Central memory CD8-positive, alpha-beta T cell (primary cell): ENCODE results near the gene CYP26B1.
"Not testable (repeated sequence)": the region's sequence is repeated elsewhere in the genome, so short reads cannot be mapped to it uniquely, and the experiment has no call there.

Experiments
- ATAC-seq: fragments of 150-1000 bp; cut with Tn5 transposase; replicated peaks from 2 replicates; pipeline ENCODE4 v1.10.0; 2022; ENCODE audit warnings: mild to moderate bottlenecking, moderate FRiP score, moderate number of reproducible peaks; ENCODE audit not compliant: poor library complexity, severe bottlenecking; ENCODE audit errors: extremely low read depth
- DNase-seq, 2 donors: peaks; one replicate each; pipeline ENCODE4 v3.0.0; 2021; ENCODE audit warnings: low spot score in 2 of 2
- H3K27ac Mint-ChIP-seq: one replicate; pipeline ENCODE4 v1.8.0; 2022; ENCODE audit warnings: low read depth, mild to moderate bottlenecking, moderate library complexity, mixed read lengths
- H3K27me3 Mint-ChIP-seq: one replicate; pipeline ENCODE4 v1.8.0; 2022; ENCODE audit warnings: mixed read lengths
- H3K36me3 Mint-ChIP-seq: one replicate; pipeline ENCODE4 v1.8.0; 2022; ENCODE audit warnings: mild to moderate bottlenecking, moderate library complexity, mixed read lengths; ENCODE audit not compliant: insufficient read depth
- H3K4me1 Mint-ChIP-seq: one replicate; pipeline ENCODE4 v1.8.0; 2022; ENCODE audit warnings: mixed read lengths
- H3K4me3 Mint-ChIP-seq: one replicate; pipeline ENCODE4 v1.8.0; 2022; ENCODE audit warnings: mild to moderate bottlenecking, moderate library complexity, mixed read lengths
- H3K9me3 Mint-ChIP-seq: one replicate; pipeline ENCODE4 v1.8.0; 2022; ENCODE audit warnings: mixed read lengths

Gene CYP26B1

DNA sequence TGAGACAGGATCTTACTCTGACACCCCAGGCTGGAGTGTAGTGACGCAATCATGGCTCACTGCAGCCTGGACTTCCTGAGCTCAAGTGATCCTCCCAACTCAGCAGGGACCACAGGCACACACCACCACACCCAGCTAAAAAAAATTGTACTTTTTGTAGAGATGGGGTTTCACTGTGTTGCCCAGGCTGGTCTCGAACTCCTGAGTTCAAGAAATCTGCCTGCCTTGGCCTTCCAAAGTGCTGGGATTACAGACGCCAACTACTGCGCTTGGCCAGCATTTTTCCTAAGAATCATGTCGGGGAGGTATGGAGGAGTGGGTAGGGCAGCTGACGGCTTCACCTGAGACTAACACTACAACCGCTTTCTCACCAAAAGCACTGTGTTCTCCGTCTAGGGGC is 50.4 kb downstream of the CYP26B1 start:
- H3K9me3 Mint-ChIP-seq, result no peaks in the 10 kb centered on the region
- DNase-seq, result no peak

DNA sequence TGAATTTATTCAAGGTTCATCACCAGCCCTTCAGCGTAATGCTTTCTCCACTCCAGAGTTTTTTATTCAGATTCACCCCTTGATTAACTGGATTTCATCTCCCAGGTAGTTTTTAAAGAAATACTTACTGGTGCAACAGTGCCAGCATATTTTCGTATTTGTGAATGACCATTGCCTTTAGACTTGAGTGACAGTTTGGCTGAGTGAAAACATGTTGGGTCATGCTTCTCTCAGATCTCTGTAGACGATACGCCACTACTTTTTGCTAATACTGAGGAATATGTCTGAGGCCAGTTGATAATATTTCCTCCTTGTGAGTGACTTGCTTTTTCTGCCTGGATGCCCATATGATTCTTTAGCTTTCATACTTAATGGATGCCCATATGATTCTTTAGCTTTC is 51.5 kb downstream of the CYP26B1 start:
- Mint-ChIP-seq H3K36me3 (no peaks in the 10 kb centered on the region), H3K27me3 (peaks cover 45% of the 10 kb centered on the region), H3K4me1 (no peaks in the 10 kb centered on the region), H3K4me3 (no peak overlapping the region), H3K27ac (no peak overlapping the region), H3K9me3 (no peaks in the 10 kb centered on the region)
- ATAC-seq, result no peak
- no peak for DNase-seq

More for the DNA sequence above, 50.4 kb downstream of the CYP26B1 start:
- Mint-ChIP-seq H3K27ac (no peak overlapping the region), H3K4me1 (no peaks in the 10 kb centered on the region), H3K4me3 (no peak overlapping the region), H3K36me3 (no peaks in the 10 kb centered on the region), H3K27me3 (peaks cover 45% of the 10 kb centered on the region)
- ATAC-seq, result no peak

DNA sequence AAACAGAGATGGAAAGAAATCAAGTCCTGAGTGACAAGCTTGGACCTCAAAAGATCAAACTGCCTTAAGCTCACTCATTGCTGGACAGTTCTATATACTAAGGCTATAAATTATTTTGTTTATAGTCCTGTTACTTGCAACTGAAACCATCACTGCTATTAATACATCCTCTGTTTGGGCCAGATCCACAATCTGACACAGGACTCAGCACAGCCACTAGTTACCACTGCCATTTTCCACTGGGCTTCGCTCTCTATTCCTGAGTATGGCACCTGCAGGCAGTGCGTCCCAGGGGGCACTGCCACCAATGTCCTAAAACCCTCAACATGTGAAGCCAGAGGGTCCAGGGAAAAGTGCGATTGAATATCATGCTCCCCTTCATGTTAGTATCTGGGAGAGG is 52.3 kb downstream of the CYP26B1 start:
- no peak for ATAC-seq
- no peaks in the 10 kb centered on the region for H3K36me3 Mint-ChIP-seq
- no peaks in the 10 kb centered on the region for H3K9me3 Mint-ChIP-seq
- no peaks in the 10 kb centered on the region for H3K4me1 Mint-ChIP-seq
- DNase-seq, result no peak
- no peak overlapping the region for H3K27ac Mint-ChIP-seq
- H3K4me3 Mint-ChIP-seq, result no peak overlapping the region
- peaks cover 45% of the 10 kb centered on the region for H3K27me3 Mint-ChIP-seq

DNA sequence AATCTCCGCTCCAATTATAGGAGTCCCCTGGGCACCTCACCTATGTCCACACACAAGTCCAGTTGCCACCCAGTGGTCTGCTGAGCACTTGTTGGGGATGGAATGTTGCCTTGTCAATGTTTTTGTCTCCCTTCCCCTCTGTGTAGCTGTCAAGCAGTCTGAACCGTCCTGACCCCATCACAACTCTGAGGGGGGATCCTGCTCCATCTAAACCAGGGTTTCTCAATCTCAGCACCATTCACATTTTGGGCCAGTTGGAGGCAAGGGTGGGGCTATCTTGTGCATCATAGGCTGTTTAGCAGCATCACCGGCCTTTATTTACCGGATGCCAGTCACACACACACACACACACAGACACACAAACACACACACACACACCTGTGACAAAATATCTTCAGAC is 53.0 kb downstream of the CYP26B1 start:
- Mint-ChIP-seq H3K9me3 (no peaks in the 10 kb centered on the region), H3K27me3 (peaks cover 39% of the 10 kb centered on the region), H3K27ac (no peak overlapping the region), H3K4me3 (no peak overlapping the region), H3K36me3 (no peaks in the 10 kb centered on the region), H3K4me1 (no peaks in the 10 kb centered on the region)
- ATAC-seq, result no peak
- no peak for DNase-seq

DNA sequence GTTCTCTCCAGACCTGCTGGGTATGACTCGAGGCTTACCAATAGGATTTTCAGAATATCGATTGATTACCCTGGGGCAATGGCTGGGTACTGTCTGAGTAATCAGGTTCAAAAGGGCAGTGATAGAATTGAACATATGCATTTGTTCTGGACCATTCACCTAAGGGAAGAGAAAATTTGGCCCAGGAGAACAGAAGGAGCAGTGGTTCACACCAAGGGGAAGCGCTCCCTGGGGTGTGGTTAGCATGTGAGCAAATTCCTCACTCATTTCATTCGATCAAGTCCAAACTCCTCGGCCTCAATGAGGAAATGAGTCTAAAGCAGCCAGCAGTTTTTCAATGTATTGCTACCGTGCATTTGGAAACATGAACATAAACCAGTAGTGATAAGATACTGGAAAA is 55.6 kb downstream of the CYP26B1 start:
- Mint-ChIP-seq H3K36me3 (no peaks in the 10 kb centered on the region), H3K27me3 (peaks cover 16% of the 10 kb centered on the region), H3K4me3 (no peak overlapping the region), H3K9me3 (no peaks in the 10 kb centered on the region), H3K4me1 (no peaks in the 10 kb centered on the region), H3K27ac (no peak overlapping the region)
- DNase-seq (no peak), ATAC-seq (no peak)

DNA sequence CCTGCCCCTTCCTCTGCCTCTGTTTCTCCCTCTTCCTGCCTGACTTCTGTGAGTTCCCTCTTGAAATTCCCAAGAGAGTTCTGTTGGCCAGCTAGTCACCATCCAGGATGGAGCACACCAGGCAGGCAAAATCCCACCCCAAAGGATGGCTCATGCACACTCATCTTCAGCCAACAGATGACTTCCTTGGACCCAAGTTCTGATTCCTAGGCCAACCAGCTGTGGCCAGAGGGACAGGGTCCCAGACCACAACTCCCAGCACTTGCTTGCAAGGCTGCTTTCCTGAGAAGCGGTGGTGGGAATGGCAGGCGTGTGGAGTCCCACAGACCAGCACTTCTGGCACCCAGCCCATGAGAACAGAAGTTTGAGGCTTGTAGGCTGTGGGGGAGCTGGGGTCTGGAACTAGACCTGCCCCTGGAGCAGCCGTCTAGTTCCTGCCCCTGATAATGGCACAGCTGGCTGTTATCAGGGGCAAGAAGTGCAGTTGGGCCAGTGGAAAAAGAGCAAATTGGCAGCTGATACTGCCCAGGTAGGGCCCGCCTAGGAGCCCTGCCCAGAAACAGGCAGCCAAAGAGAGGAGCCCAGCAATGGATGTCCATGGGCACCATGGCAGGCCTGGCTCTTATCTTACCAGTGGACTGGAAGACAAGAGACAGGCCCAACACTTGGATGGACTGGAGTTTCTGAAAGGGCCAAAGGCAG is 56.7 kb downstream of the CYP26B1 start:
- no peaks in the 10 kb centered on the region for H3K9me3 Mint-ChIP-seq
- no peaks in the 10 kb centered on the region for H3K4me1 Mint-ChIP-seq
- H3K4me3 Mint-ChIP-seq, result no peak overlapping the region
- H3K27ac Mint-ChIP-seq, result no peak overlapping the region
- DNase-seq (no peak), ATAC-seq (no peak)
- peaks cover 16% of the 10 kb centered on the region for H3K27me3 Mint-ChIP-seq
- no peaks in the 10 kb centered on the region for H3K36me3 Mint-ChIP-seq

DNA sequence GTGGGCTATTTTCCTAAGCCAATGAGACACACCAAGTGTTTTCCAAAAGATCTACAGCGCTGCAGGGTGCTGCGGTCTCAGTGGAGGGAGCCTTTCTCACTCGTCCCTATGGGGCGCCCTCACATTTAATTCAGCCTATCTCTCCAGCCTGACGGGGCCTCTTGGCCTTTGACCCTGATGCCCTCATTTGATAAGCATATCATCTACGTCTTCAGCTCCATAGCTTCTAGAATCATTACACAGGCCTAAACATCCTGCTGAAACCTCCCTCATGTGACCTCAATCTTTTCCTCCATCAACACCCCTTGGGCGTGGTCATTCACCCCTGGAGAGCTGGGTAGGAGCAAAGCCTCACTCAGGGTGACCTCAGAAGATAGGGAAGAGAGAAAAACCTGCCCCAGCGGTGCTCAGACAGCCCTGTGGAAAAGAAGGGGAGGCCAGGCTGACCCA is 57.4 kb downstream of the CYP26B1 start:
- peaks cover 16% of the 10 kb centered on the region for H3K27me3 Mint-ChIP-seq
- no peaks in the 10 kb centered on the region for H3K9me3 Mint-ChIP-seq
- no peaks in the 10 kb centered on the region for H3K36me3 Mint-ChIP-seq
- no peak overlapping the region for H3K27ac Mint-ChIP-seq
- DNase-seq (no peak), ATAC-seq (no peak)
- no peaks in the 10 kb centered on the region for H3K4me1 Mint-ChIP-seq
- no peak overlapping the region for H3K4me3 Mint-ChIP-seq

DNA sequence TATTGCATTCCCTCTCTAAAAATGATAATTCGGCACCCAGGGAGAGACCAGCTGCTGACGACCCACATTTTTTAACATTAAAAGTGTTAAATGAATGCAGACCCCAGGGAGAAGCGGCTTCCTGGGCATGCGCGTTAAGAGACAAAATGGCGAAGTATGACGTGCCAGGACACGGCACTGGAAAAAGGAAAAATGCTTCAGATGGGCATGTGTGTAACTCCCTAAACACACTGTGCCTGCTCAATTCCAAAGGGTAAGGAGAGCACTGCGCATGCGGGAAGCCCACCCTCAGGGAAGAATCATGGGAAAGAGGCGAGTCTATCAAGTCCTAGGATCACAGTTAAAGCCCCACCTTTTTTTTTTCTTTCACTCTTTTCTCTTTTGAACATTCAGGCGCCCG is 58.1 kb downstream of the CYP26B1 start:
- H3K9me3 Mint-ChIP-seq, result no peaks in the 10 kb centered on the region
- H3K36me3 Mint-ChIP-seq, result no peaks in the 10 kb centered on the region
- ATAC-seq (no peak), DNase-seq (no peak)
- H3K27ac Mint-ChIP-seq, result no peak overlapping the region
- peaks cover 16% of the 10 kb centered on the region for H3K27me3 Mint-ChIP-seq
- H3K4me1 Mint-ChIP-seq, result no peaks in the 10 kb centered on the region
- no peak overlapping the region for H3K4me3 Mint-ChIP-seq

DNA sequence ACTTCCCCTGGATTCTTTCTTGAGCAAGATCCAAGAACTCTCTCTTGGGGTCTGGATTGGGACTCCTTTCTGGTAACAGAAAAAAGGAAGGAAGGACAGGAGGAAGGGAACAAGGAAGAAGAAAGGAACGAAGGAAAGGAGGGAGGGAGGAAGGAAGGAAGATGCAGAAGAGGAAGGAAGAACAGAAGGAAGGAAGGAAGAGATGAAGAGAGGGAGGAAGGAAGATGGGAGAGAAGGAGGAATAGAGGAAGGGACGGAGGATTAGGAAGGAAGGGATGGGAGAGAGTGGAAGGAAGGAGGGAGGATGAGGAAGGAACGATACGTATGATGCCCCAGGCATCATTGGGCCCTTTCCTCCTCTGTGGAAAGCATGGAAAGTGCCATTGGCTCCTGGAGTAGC is 58.6 kb downstream of the CYP26B1 start:
- H3K9me3 Mint-ChIP-seq, result no peaks in the 10 kb centered on the region
- H3K27ac Mint-ChIP-seq, result no peak overlapping the region
- ATAC-seq (no peak), DNase-seq (no peak)
- peaks cover 16% of the 10 kb centered on the region for H3K27me3 Mint-ChIP-seq
- H3K4me1 Mint-ChIP-seq, result no peaks in the 10 kb centered on the region
- H3K4me3 Mint-ChIP-seq, result no peak overlapping the region
- no peaks in the 10 kb centered on the region for H3K36me3 Mint-ChIP-seq

DNA sequence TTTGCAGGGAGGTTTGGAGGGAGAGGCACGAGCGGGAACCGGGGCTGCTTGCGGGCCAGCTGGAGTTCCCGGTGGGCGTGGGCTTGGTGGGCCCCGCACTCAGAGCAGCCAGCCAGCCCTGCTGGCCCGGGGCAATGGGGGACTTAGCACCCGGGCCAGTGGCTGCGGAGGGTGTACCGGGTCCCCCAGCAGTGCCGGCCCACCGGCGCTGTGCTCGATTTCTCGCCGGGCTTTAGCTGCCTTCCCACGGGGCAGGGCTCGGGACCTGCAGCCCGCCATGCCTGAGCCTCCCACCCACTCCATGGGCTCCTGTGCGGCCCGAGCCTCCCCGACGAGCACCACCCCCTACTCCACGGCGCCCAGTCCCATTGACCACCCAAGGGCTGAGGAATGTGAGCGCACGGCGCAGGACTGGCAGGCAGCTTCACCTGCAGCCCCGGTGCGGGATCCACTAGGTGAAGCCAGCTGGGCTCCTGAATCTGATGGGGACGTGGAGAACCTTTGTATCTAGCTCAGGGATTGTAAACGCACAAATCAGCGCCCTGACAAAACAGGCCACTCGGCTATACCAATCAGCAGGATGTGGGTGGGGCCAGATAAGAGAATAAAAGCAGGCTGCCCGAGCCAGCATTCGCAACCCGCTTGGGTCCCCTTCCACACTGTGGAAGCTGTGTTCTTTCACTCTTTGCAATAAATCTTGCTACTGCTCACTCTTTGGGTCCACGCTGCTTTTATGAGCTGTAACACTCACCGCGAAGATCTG is 60.6 kb downstream of the CYP26B1 start:
- H3K36me3 Mint-ChIP-seq, H3K27ac Mint-ChIP-seq, ATAC-seq, H3K4me1 Mint-ChIP-seq, H3K4me3 Mint-ChIP-seq, H3K9me3 Mint-ChIP-seq, DNase-seq: not testable (repeated sequence)
- peaks cover 23% of the 10 kb centered on the region for H3K27me3 Mint-ChIP-seq

DNA sequence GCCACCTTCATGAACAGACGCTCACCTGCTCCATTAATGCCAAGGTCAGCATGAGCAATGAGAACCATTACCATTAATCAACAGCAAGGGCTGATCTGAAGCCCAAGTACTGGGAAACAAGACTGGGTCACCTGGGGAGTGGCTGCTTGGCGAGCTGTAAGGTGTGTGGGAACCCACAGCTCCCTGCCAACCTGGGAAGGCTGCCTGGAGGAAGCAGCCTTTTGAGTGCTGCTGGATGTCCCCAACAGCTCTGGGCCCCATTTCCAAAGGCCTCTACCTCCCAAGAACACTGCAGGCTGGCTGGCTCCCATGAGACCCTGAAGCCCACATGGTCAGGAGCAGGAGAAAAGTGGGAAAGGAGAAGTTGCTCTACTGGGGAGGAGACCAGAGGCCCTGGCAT is 62.1 kb downstream of the CYP26B1 start:
- Mint-ChIP-seq H3K27ac (no peak overlapping the region), H3K4me3 (no peak overlapping the region), H3K27me3 (peaks cover 23% of the 10 kb centered on the region), H3K36me3 (no peaks in the 10 kb centered on the region), H3K9me3 (no peaks in the 10 kb centered on the region), H3K4me1 (no peaks in the 10 kb centered on the region)
- DNase-seq (no peak), ATAC-seq (no peak)

DNA sequence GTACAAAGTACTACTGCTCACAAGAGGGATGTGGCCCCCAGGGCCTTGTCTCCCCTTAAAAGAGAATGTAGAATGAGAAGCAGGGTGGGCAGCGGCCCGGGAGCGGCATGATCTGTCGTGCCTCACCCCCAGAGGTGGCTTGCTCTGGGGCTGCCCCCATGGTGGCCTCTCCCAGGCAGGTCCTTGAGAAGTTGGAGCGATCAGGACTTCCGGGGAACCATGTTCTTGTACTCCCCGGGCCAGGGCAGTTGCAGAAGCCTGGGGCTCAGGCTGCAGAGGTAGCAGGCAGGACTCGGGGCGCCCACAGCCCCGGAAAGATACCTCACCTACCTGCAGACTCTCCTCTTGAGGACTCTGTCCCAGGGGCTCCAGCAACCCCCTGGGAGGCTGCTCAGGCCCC is 62.6 kb downstream of the CYP26B1 start:
- peaks cover 23% of the 10 kb centered on the region for H3K27me3 Mint-ChIP-seq
- ATAC-seq, result no peak
- no peaks in the 10 kb centered on the region for H3K9me3 Mint-ChIP-seq
- H3K4me3 Mint-ChIP-seq, result no peak overlapping the region
- no peaks in the 10 kb centered on the region for H3K4me1 Mint-ChIP-seq
- no peak overlapping the region for H3K27ac Mint-ChIP-seq
- DNase-seq, result no peak
- no peaks in the 10 kb centered on the region for H3K36me3 Mint-ChIP-seq

DNA sequence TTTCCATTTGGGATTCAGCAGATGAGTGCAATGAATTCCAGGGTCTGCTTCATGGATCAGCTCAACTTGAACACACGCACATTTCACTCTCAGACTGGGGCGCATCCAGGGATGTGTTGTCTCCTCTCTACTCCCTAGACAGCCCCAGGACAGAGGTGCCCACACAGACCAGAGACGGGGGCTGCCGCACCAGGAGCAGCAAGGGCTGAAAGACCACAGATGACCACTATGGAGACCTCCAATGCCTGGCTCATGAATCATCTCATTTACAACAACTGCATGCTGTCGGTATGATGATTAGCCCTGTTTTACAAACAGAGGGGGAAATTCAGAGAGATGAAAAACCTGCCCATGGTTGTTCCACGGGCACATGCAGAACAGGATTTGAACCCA is 63.1 kb downstream of the CYP26B1 start:
- no peak overlapping the region for H3K27ac Mint-ChIP-seq

More for the DNA sequence above, 63.1 kb downstream of the CYP26B1 start:
- Mint-ChIP-seq H3K27me3 (peaks cover 23% of the 10 kb centered on the region), H3K4me1 (no peaks in the 10 kb centered on the region), H3K4me3 (no peak overlapping the region), H3K36me3 (no peaks in the 10 kb centered on the region), H3K9me3 (no peaks in the 10 kb centered on the region)
- DNase-seq (no peak), ATAC-seq (no peak)
